Liver (tissue), 9 donors: ENCODE results near the gene COMMD1. TPM values are rescaled to one million over a fixed set of nuclear protein-coding genes. Genes with fewer than 3 reads are reported as not detected.

Source experiments
- DNase-seq: peaks from one replicate; pipeline ENCODE4 v3.0.0-alpha.2; 2017; ENCODE audit warnings: low spot score
- H3K27ac ChIP-seq, 2 donors: one replicate each; pipeline ENCODE4 v1.7.0; 2013; ENCODE audit warnings: inconsistent platforms in 2 of 2, low read length in 2 of 2, control low read depth in 1 of 2, low read depth in 1 of 2, mild to moderate bottlenecking in 1 of 2
- H3K27me3 ChIP-seq, 4 donors: one replicate each; pipeline versions ENCODE4 v1.6.1 to v1.7.0; 2013; ENCODE audit warnings: low read length in 3 of 4, inconsistent platforms in 1 of 4, mild to moderate bottlenecking in 1 of 4, moderate library complexity in 1 of 4; ENCODE audit not compliant: control insufficient read depth in 4 of 4, insufficient read depth in 4 of 4
- H3K36me3 ChIP-seq, 4 donors: one replicate each; pipeline versions ENCODE4 v1.6.1 to v1.7.0; 2013; ENCODE audit warnings: low read length in 3 of 4, mild to moderate bottlenecking in 3 of 4, low read depth in 1 of 4, moderate library complexity in 1 of 4; ENCODE audit not compliant: control insufficient read depth in 4 of 4, insufficient read depth in 3 of 4
- H3K4me1 ChIP-seq, 4 donors: one replicate each; pipeline versions ENCODE4 v1.6.1 to v1.7.0; 2013; ENCODE audit warnings: low read length in 3 of 4, mild to moderate bottlenecking in 3 of 4, moderate library complexity in 1 of 4; ENCODE audit not compliant: control insufficient read depth in 4 of 4, insufficient read depth in 4 of 4
- H3K4me3 ChIP-seq, 3 donors: one replicate each; pipeline versions ENCODE4 v1.6.1 to v1.7.0; 2013; ENCODE audit warnings: low read length in 3 of 3, control low read depth in 1 of 3, low read depth in 1 of 3, mild to moderate bottlenecking in 1 of 3
- H3K9ac ChIP-seq, 2 donors: one replicate each; pipeline ENCODE4 v1.7.0; 2013; ENCODE audit warnings: low read length in 2 of 2, mild to moderate bottlenecking in 2 of 2, moderate library complexity in 2 of 2, control low read depth in 1 of 2, low read depth in 1 of 2
- H3K9me3 ChIP-seq, 4 donors: one replicate each; pipeline versions ENCODE4 v1.6.1 to v1.7.0; 2013; ENCODE audit warnings: low read length in 3 of 4; ENCODE audit not compliant: control insufficient read depth in 4 of 4
- EGR1 ChIP-seq, 2 donors: IDR thresholded peaks; 2 replicates each; pipeline ENCODE4 v1.6.1; 2016 to 2018; ENCODE audit warnings: antibody characterized with exemption in 2 of 2, low read depth in 2 of 2
- FOXA1 ChIP-seq: IDR thresholded peaks from 2 replicates; pipeline ENCODE4 v1.6.1; 2016; ENCODE audit warnings: antibody characterized with exemption
- FOXA2 ChIP-seq: IDR thresholded peaks from 2 replicates; pipeline ENCODE4 v1.6.1; 2016; ENCODE audit warnings: antibody characterized with exemption
- GABPA ChIP-seq, 2 donors: IDR thresholded peaks in 1 of 2; conservative IDR thresholded peaks in 1 of 2; 2 replicates each; pipeline ENCODE4 v1.6.1; 2016; ENCODE audit warnings: antibody characterized with exemption in 2 of 2, mild to moderate bottlenecking in 1 of 2, moderate library complexity in 1 of 2
- HNF4A ChIP-seq, 2 donors: conservative IDR thresholded peaks; 2 replicates each; pipeline ENCODE4 v1.6.1; 2016; ENCODE audit warnings: antibody characterized with exemption in 2 of 2, mild to moderate bottlenecking in 2 of 2
- HNF4G ChIP-seq: IDR thresholded peaks from 2 replicates; pipeline ENCODE4 v1.6.1; 2016; ENCODE audit warnings: antibody characterized with exemption
- JUND ChIP-seq, 2 donors: IDR thresholded peaks; 2 replicates each; pipeline ENCODE4 v1.6.1; 2016; ENCODE audit warnings: antibody characterized with exemption in 2 of 2
- NR2F2 ChIP-seq: IDR thresholded peaks from 2 replicates; pipeline ENCODE4 v1.6.1; 2016; ENCODE audit warnings: antibody characterized with exemption
- RAD21 ChIP-seq, 2 donors: IDR thresholded peaks; 2 replicates each; pipeline ENCODE4 v1.6.1; 2016; ENCODE audit warnings: antibody characterized with exemption in 2 of 2, mild to moderate bottlenecking in 2 of 2
- RXRA ChIP-seq, 2 donors: IDR thresholded peaks; 2 replicates each; pipeline ENCODE4 v1.6.1; 2017 to 2018; ENCODE audit warnings: antibody characterized with exemption in 2 of 2, mild to moderate bottlenecking in 1 of 2
- SP1 ChIP-seq: IDR thresholded peaks from 2 replicates; pipeline ENCODE4 v1.6.1; 2018; ENCODE audit warnings: antibody characterized with exemption, mild to moderate bottlenecking
- TAF1 ChIP-seq: conservative IDR thresholded peaks from 2 replicates; pipeline ENCODE4 v1.6.1; 2016; ENCODE audit warnings: antibody characterized with exemption, mild to moderate bottlenecking
- YY1 ChIP-seq: IDR thresholded peaks from 2 replicates; pipeline ENCODE4 v1.6.1; 2016; ENCODE audit warnings: antibody characterized with exemption, mild to moderate bottlenecking
- WGBS: extraction: QIAGEN DNeasy Blood & Tissue Kit; methylation state at CpG from one replicate; pipeline ENCODE4 v1.1.7; 2013; 5-methylcytosine and 5-hydroxymethylcytosine counted together
- polyA plus RNA-seq, 2 donors: library from polyadenylated mRNA; stranded (reverse) in 1 of 2; unstranded in 1 of 2; fragments of 200-250 nt in 1 of 2; fragments of >200 nt in 1 of 2; fragmentation: Nextera tagmentation in 1 of 2; extraction: Ambion mirVana in 1 of 2; gene quantifications; one replicate each; pipeline versions ENCODE4 v1.2.1 to v1.2.3, GENCODE V29; 2013 to 2015
- total RNA-seq, 2 donors: library from RNA; depleted of rRNA; stranded (reverse); fragments of >200 nt; gene quantifications; one replicate each; pipeline ENCODE4 v1.2.3, GENCODE V29; 2014
- TF ChIP-seq, protein P1 (sequence below): IDR thresholded peaks from 2 replicates; pipeline ENCODE4 v1.6.1; 2016; ENCODE audit warnings: antibody characterized with exemption
- TF ChIP-seq, protein P2 (sequence below): fragments of 150-350 bp; IDR thresholded peaks from 2 replicates; pipeline ENCODE4 v1.5.1; 2017; ENCODE audit warnings: improper control_type of control experiment, low read depth, low read length; ENCODE audit not compliant: missing input control
- TF ChIP-seq, protein P3 (sequence below): IDR thresholded peaks from 2 replicates; pipeline ENCODE4 v1.6.1; 2016; ENCODE audit warnings: antibody characterized with exemption, mild to moderate bottlenecking
- TF ChIP-seq, protein P4 (sequence below): IDR thresholded peaks from 2 replicates; pipeline ENCODE4 v1.6.1; 2016; ENCODE audit warnings: antibody characterized with exemption
- TF ChIP-seq, protein P5 (sequence below): IDR thresholded peaks from 2 replicates; pipeline ENCODE4 v1.6.1; 2016; ENCODE audit warnings: antibody characterized with exemption
- donor health status: healthy.
- donor health status: healthy.
- donor health status: healthy.
- donor health status: healthy.
- donor health status: healthy.

COMMD1 gene
- total and polyA plus RNA-seq, 4 donors, result 17.4 to 47.9 (median 20.7) TPM

DNA sequence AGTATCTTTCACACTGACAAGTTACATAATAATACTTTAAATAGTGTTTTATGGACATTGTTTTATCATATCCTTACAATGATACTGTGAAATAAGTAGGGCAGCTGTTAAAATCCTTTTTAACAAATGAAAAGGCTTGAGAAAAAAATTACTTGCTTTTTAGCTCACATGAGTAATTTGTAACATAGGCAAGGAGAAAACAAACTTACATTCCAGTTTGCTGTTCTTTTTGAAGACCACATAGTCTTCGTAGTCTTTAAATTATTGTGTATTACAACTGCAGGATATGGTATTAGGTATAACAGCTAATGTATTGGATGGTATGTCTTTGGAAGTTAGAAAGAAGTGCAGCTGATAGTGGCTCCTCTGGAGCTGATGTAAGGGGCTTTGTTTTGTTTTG, 130.8 kb downstream of the COMMD1 start (continued):
- TF ChIP-seq, protein P1, sequence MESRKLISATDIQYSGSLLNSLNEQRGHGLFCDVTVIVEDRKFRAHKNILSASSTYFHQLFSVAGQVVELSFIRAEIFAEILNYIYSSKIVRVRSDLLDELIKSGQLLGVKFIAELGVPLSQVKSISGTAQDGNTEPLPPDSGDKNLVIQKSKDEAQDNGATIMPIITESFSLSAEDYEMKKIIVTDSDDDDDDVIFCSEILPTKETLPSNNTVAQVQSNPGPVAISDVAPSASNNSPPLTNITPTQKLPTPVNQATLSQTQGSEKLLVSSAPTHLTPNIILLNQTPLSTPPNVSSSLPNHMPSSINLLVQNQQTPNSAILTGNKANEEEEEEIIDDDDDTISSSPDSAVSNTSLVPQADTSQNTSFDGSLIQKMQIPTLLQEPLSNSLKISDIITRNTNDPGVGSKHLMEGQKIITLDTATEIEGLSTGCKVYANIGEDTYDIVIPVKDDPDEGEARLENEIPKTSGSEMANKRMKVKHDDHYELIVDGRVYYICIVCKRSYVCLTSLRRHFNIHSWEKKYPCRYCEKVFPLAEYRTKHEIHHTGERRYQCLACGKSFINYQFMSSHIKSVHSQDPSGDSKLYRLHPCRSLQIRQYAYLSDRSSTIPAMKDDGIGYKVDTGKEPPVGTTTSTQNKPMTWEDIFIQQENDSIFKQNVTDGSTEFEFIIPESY, result no peak
- TF ChIP-seq SP1, result no peak
- no peak for TF ChIP-seq GABPA (IDR thresholded peaks at IDR 0.05 in 1 of 2, conservative IDR thresholded peaks at IDR 0.05 in 1 of 2)
- TF ChIP-seq JUND (IDR thresholded peaks at IDR 0.05), result no peak
- TF ChIP-seq, protein P2, sequence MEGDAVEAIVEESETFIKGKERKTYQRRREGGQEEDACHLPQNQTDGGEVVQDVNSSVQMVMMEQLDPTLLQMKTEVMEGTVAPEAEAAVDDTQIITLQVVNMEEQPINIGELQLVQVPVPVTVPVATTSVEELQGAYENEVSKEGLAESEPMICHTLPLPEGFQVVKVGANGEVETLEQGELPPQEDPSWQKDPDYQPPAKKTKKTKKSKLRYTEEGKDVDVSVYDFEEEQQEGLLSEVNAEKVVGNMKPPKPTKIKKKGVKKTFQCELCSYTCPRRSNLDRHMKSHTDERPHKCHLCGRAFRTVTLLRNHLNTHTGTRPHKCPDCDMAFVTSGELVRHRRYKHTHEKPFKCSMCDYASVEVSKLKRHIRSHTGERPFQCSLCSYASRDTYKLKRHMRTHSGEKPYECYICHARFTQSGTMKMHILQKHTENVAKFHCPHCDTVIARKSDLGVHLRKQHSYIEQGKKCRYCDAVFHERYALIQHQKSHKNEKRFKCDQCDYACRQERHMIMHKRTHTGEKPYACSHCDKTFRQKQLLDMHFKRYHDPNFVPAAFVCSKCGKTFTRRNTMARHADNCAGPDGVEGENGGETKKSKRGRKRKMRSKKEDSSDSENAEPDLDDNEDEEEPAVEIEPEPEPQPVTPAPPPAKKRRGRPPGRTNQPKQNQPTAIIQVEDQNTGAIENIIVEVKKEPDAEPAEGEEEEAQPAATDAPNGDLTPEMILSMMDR, result no peak

DNA sequence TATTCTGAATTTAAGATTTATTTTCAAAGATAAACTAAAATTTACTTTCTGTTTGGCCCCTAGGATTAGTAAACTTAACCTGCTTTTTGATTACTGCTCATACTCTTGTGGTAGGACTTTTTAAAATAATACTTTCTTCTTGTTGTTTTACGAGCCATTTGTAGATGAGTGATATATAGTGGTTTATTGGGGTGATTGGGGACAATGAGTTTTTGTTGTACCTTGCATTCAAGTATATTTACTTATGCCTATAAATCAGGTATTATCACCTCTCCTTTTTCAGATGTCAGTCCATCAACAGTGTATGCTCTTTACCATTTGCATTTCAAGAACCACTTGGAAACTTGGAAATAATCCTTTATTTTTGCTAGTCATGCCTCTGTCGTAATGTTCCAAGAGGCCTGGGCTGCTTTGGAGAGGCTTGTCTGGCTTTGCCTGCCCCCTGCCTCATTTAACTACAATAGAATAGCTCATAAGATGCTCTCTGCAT, 131.3 kb downstream of the COMMD1 start:
- 96% methylated on average over 2 of the region's 2 CpGs for WGBS
- Histone ChIP-seq H3K4me1 (peaks cover 0 to 2% (median 0%) of the 10 kb centered on the region in 4 donors), H3K9ac (no peak overlapping the region), H3K27ac (no peak overlapping the region), H3K36me3 (no peaks in the 10 kb centered on the region), H3K4me3 (no peak overlapping the region), H3K9me3 (no peaks in the 10 kb centered on the region), H3K27me3 (no peaks in the 10 kb centered on the region)
- TF ChIP-seq, protein P3, sequence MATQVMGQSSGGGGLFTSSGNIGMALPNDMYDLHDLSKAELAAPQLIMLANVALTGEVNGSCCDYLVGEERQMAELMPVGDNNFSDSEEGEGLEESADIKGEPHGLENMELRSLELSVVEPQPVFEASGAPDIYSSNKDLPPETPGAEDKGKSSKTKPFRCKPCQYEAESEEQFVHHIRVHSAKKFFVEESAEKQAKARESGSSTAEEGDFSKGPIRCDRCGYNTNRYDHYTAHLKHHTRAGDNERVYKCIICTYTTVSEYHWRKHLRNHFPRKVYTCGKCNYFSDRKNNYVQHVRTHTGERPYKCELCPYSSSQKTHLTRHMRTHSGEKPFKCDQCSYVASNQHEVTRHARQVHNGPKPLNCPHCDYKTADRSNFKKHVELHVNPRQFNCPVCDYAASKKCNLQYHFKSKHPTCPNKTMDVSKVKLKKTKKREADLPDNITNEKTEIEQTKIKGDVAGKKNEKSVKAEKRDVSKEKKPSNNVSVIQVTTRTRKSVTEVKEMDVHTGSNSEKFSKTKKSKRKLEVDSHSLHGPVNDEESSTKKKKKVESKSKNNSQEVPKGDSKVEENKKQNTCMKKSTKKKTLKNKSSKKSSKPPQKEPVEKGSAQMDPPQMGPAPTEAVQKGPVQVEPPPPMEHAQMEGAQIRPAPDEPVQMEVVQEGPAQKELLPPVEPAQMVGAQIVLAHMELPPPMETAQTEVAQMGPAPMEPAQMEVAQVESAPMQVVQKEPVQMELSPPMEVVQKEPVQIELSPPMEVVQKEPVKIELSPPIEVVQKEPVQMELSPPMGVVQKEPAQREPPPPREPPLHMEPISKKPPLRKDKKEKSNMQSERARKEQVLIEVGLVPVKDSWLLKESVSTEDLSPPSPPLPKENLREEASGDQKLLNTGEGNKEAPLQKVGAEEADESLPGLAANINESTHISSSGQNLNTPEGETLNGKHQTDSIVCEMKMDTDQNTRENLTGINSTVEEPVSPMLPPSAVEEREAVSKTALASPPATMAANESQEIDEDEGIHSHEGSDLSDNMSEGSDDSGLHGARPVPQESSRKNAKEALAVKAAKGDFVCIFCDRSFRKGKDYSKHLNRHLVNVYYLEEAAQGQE, result no peak
- no peak for TF ChIP-seq RAD21 (IDR thresholded peaks at IDR 0.05)
- TF ChIP-seq FOXA2, result no peak
- TF ChIP-seq, protein P4, sequence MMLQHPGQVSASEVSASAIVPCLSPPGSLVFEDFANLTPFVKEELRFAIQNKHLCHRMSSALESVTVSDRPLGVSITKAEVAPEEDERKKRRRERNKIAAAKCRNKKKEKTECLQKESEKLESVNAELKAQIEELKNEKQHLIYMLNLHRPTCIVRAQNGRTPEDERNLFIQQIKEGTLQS, result no peak
- TF ChIP-seq YY1, result no peak
- no peak for TF ChIP-seq NR2F2
- TF ChIP-seq HNF4G, result no peak
- no peak for TF ChIP-seq EGR1 (IDR thresholded peaks at IDR 0.05; ENCODE audit: low read depth in 2 of 2)
- no peak for TF ChIP-seq TAF1
- no peak for TF ChIP-seq RXRA (IDR thresholded peaks at IDR 0.05)
- no peak for TF ChIP-seq FOXA1
- TF ChIP-seq SP1, result no peak
- TF ChIP-seq, protein P5, sequence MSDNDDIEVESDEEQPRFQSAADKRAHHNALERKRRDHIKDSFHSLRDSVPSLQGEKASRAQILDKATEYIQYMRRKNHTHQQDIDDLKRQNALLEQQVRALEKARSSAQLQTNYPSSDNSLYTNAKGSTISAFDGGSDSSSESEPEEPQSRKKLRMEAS, result no peak
- no peak for TF ChIP-seq HNF4A (conservative IDR thresholded peaks at IDR 0.05)
- no peak for TF ChIP-seq GABPA (IDR thresholded peaks at IDR 0.05 in 1 of 2, conservative IDR thresholded peaks at IDR 0.05 in 1 of 2)
- TF ChIP-seq, protein P2, result no peak
- no peak for DNase-seq
